Measurements from ENCODE around the gene POFUT2. TPM values are rescaled to one million over a fixed set of nuclear protein-coding genes. Genes with fewer than 3 reads are reported as not detected.

Gene POFUT2
- total RNA-seq, 1 experiment from 2014 or later: 25.1 TPM

DNA sequence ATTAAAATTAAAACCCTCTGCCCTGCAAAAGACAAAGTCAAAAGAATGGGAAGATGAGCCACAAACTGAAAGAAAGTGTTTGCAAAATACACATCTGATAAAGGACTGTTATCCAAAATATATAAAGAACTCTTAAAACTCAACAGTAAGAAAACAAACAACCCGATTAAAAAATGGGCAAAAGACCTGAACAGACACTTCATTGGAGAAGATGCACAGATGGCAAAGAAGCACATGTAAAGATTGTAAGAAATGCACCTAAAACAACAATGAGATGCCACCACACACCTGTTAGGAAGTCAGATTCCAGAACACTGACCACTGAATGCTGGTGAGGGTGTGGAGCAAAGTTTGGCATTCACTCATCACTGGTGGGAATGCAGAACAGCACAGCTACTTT lies 24.6 kb upstream of the POFUT2 start:
- ChIA-PET CTCF (no interaction called here), POLR2A (ENCODE audit: low non-redundant PET) (no interaction called here)
- BruUV-seq (replicated peaks): no TSS peak
- Histone ChIP-seq H3K27ac (ENCODE audit: low read depth, low read length, poor library complexity, severe bottlenecking) (no peak overlapping the region), H3K9me3 (ENCODE audit: low read depth, low read length, poor library complexity, severe bottlenecking) (no peaks in the 10 kb centered on the region), H3K4me3 (ENCODE audit: low read depth, low read length, poor library complexity, severe bottlenecking) (no peak overlapping the region), H3K4me1 (ENCODE audit: insufficient read depth, low read length, poor library complexity, severe bottlenecking) (no peaks in the 10 kb centered on the region), H3K27me3 (replicated peaks; ENCODE audit: insufficient read depth, low read depth, low read length, poor library complexity) (peaks cover 4% of the 10 kb centered on the region), H3K36me3 (ENCODE audit: insufficient read depth, low read length, poor library complexity, severe bottlenecking) (no peaks in the 10 kb centered on the region)
- intact Hi-C loops (cut with micrococcal nuclease; ENCODE audit: unreplicated experiment): no loop called here
- TF ChIP-seq EZH2 (IDR thresholded peaks at IDR 0.05; ENCODE audit: borderline replicate concordance, low read depth, low read length, poor library complexity, severe bottlenecking): no peak
- no peak for TF ChIP-seq CTCF (conservative IDR thresholded peaks at IDR 0.05; ENCODE audit: low read depth, low read length)
- DNase-seq (ENCODE audit: low spot score): no peak

- BruUV-seq (replicated peaks): no TSS peak
- Histone ChIP-seq H3K27ac (ENCODE audit: low read depth, low read length, poor library complexity, severe bottlenecking) (no peak overlapping the region), H3K4me3 (ENCODE audit: low read depth, low read length, poor library complexity, severe bottlenecking) (no peak overlapping the region), H3K36me3 (ENCODE audit: insufficient read depth, low read length, poor library complexity, severe bottlenecking) (no peaks in the 10 kb centered on the region), H3K27me3 (replicated peaks; ENCODE audit: insufficient read depth, low read depth, low read length, poor library complexity) (peaks cover 4% of the 10 kb centered on the region), H3K9me3 (ENCODE audit: low read depth, low read length, poor library complexity, severe bottlenecking) (no peaks in the 10 kb centered on the region), H3K4me1 (ENCODE audit: insufficient read depth, low read length, poor library complexity, severe bottlenecking) (no peaks in the 10 kb centered on the region)
- intact Hi-C loops (cut with micrococcal nuclease; ENCODE audit: unreplicated experiment): no loop called here
- POLR2A ChIA-PET (ENCODE audit: low non-redundant PET): no interaction called here
- CTCF ChIA-PET: no interaction called here
- DNase-seq (ENCODE audit: low spot score): no peak
- TF ChIP-seq EZH2 (IDR thresholded peaks at IDR 0.05; ENCODE audit: borderline replicate concordance, low read depth, low read length, poor library complexity, severe bottlenecking): no peak
- TF ChIP-seq CTCF (conservative IDR thresholded peaks at IDR 0.05; ENCODE audit: low read depth, low read length): no peak
These were observed 22.8 kb upstream of the POFUT2 start for GRCh38 chr21:45310459-45310858.

- Histone ChIP-seq H3K4me1 (ENCODE audit: insufficient read depth, low read length, poor library complexity, severe bottlenecking) (no peaks in the 10 kb centered on the region), H3K36me3 (ENCODE audit: insufficient read depth, low read length, poor library complexity, severe bottlenecking) (no peaks in the 10 kb centered on the region), H3K4me3 (ENCODE audit: low read depth, low read length, poor library complexity, severe bottlenecking) (no peak overlapping the region), H3K9me3 (ENCODE audit: low read depth, low read length, poor library complexity, severe bottlenecking) (no peaks in the 10 kb centered on the region), H3K27me3 (replicated peaks; ENCODE audit: insufficient read depth, low read depth, low read length, poor library complexity) (peaks cover 4% of the 10 kb centered on the region), H3K27ac (ENCODE audit: low read depth, low read length, poor library complexity, severe bottlenecking) (no peak overlapping the region)
- CTCF ChIA-PET: no interaction called here
- TF ChIP-seq CTCF (conservative IDR thresholded peaks at IDR 0.05; ENCODE audit: low read depth, low read length) (no peak), EZH2 (IDR thresholded peaks at IDR 0.05; ENCODE audit: borderline replicate concordance, low read depth, low read length, poor library complexity, severe bottlenecking) (no peak)
- POLR2A ChIA-PET (ENCODE audit: low non-redundant PET): no interaction called here
- no TSS peak for BruUV-seq (replicated peaks)
- DNase-seq (ENCODE audit: low spot score): no peak
- intact Hi-C loops (cut with micrococcal nuclease; ENCODE audit: unreplicated experiment): no loop called here
These were observed 22.3 kb upstream of the POFUT2 start for GRCh38 chr21:45309987-45310381.
